Common myeloid progenitor, CD34-positive (primary cell): Measurements from ENCODE around the gene TNIK.

Source experiments
- CTCF ChIA-PET: fragments of 350-600 bp; sonication (Branson Sonifier 250); formaldehyde crosslinking; loops from one replicate; lab custom pipeline; 2021; ENCODE audit warnings: antibody characterized with exemption; lab: Charles Lee
- POLR2A ChIA-PET: fragments of 350-600 bp; sonication (Branson Sonifier 250); formaldehyde crosslinking; loops from one replicate; lab custom pipeline; 2021; ENCODE audit warnings: antibody characterized with exemption; lab: Charles Lee
- DNase-seq, 3 donors: peaks; one replicate each; pipeline versions ENCODE4 v3.0.0 to v3.0.0-alpha.2; 2013
- H3K27ac ChIP-seq, 2 experiments: 1 replicate in 1 of 2; 2 replicates in 1 of 2; pipeline ENCODE4 v1.7.0; 2013; ENCODE audit warnings: inconsistent platforms in 2 of 2, low read length in 2 of 2, mild to moderate bottlenecking in 2 of 2, low read depth in 1 of 2, moderate library complexity in 1 of 2; ENCODE audit not compliant: severe bottlenecking in 2 of 2, insufficient read depth in 1 of 2, poor library complexity in 1 of 2
- H3K27me3 ChIP-seq, 5 experiments: replicated peaks in 2 of 5; 1 replicate in 3 of 5; 2 replicates in 2 of 5; pipeline versions ENCODE4 v1.6.1 to v1.7.0; 2013; ENCODE audit warnings: low read length in 4 of 5, mild to moderate bottlenecking in 2 of 5, moderate library complexity in 2 of 5, inconsistent platforms in 1 of 5; ENCODE audit not compliant: insufficient read depth in 5 of 5, control insufficient read depth in 4 of 5
- H3K36me3 ChIP-seq, 4 experiments: 1 replicate in 2 of 4; 2 replicates in 2 of 4; pipeline versions ENCODE4 v1.6.1 to v1.7.0; 2013; ENCODE audit warnings: low read length in 3 of 4, control low read depth in 1 of 4, mild to moderate bottlenecking in 1 of 4; ENCODE audit not compliant: control insufficient read depth in 4 of 4, insufficient read depth in 4 of 4
- H3K4me1 ChIP-seq, 4 experiments: 1 replicate in 3 of 4; 2 replicates in 1 of 4; pipeline versions ENCODE4 v1.6.1 to v1.7.1; 2013; ENCODE audit warnings: low read length in 3 of 4, mild to moderate bottlenecking in 3 of 4, control low read depth in 1 of 4, inconsistent platforms in 1 of 4, moderate library complexity in 1 of 4; ENCODE audit not compliant: control insufficient read depth in 4 of 4, insufficient read depth in 4 of 4; ENCODE audit errors: control extremely low read depth in 1 of 4
- H3K4me3 ChIP-seq, 7 experiments: 1 replicate in 4 of 7; 2 replicates in 3 of 7; pipeline versions ENCODE4 v1.5.1 to v1.7.0; 2013; ENCODE audit warnings: mild to moderate bottlenecking in 7 of 7, low read length in 6 of 7, moderate library complexity in 6 of 7, inconsistent platforms in 2 of 7, low read depth in 2 of 7, control low read depth in 1 of 7; ENCODE audit not compliant: insufficient read depth in 4 of 7, control insufficient read depth in 1 of 7; ENCODE audit errors: extremely low read depth in 1 of 7
- H3K9me3 ChIP-seq, 5 experiments: 1 replicate in 4 of 5; 2 replicates in 1 of 5; pipeline versions ENCODE4 v1.6.1 to v1.7.1; 2013; ENCODE audit warnings: low read length in 4 of 5, mild to moderate bottlenecking in 2 of 5, inconsistent platforms in 1 of 5, low read depth in 1 of 5, moderate library complexity in 1 of 5; ENCODE audit not compliant: control insufficient read depth in 4 of 5, insufficient read depth in 2 of 5; ENCODE audit errors: control extremely low read depth in 1 of 5
- WGBS: methylation state at CpG from one replicate; pipeline ENCODE4 v1.1.5; 2013; ENCODE audit not compliant: insufficient coverage; 5-methylcytosine and 5-hydroxymethylcytosine counted together

The TNIK gene

GRCh38 chr3:171230865-171231264 is 229.3 kb downstream of the TNIK start:
- no peak for DNase-seq
- H3K4me3 ChIP-seq: no peak overlapping the region
- 100% methylated on average over 1 of the region's 4 CpGs for WGBS
- no peak overlapping the region for H3K27ac ChIP-seq
- H3K4me1 ChIP-seq: peaks cover 0 to 6% (median 2%) of the 10 kb centered on the region in 4 experiments
- ChIA-PET CTCF (interaction anchor here (1.6 kb wide), 1 partner anchor 9 kb away, joined by 4 read pairs; no protein-coding TSS in a partner anchor), POLR2A (no interaction called here)
- peaks cover 0 to 15% (median 7%) of the 10 kb centered on the region in 4 experiments for H3K36me3 ChIP-seq
- no peaks in the 10 kb centered on the region for H3K27me3 ChIP-seq
- H3K9me3 ChIP-seq: peaks cover 0 to 5% (median 2%) of the 10 kb centered on the region in 5 experiments

- ChIA-PET POLR2A (interaction anchor here (0.6 kb wide), 1 partner anchor 164 kb away, joined by 4 read pairs; no protein-coding TSS in a partner anchor), CTCF (no interaction called here)
- DNase-seq: no peak
- 100% methylated on average over 2 of the region's 2 CpGs for WGBS
- Histone ChIP-seq H3K4me1 (peaks cover 0 to 6% (median 2%) of the 10 kb centered on the region in 4 experiments), H3K27me3 (no peaks in the 10 kb centered on the region), H3K9me3 (peaks cover 0 to 11% (median 4%) of the 10 kb centered on the region in 5 experiments), H3K27ac (no peak overlapping the region), H3K4me3 (no peak overlapping the region), H3K36me3 (peaks cover 0 to 25% (median 9%) of the 10 kb centered on the region in 4 experiments)
Observed at GRCh38 chr3:171229173-171229572, 231.0 kb downstream of the TNIK start.

DNA sequence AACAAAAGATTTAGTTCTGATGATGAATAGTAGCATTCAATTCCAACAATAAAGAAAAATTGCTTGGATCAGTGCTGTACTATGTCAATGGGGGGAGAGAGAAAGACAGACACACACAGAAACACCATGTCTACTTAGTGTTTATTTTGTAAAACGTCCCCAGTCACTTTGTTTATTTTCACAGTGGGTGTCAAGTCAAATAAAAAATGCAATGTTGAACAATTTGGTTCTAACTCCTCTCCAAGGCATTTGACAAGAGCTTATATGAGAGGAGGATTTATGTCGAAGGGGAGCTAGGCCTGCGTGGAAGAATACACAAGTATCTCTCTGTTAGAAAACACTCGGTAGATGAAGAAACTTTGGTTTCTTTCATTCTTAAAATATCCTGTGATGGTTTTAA is 232.0 kb downstream of the TNIK start:
- DNase-seq: no peak
- Histone ChIP-seq H3K27ac (no peak overlapping the region), H3K27me3 (no peaks in the 10 kb centered on the region), H3K4me1 (peaks cover 0 to 6% (median 2%) of the 10 kb centered on the region in 4 experiments), H3K9me3 (peaks cover 0 to 11% (median 4%) of the 10 kb centered on the region in 5 experiments), H3K36me3 (peaks cover 0 to 25% (median 9%) of the 10 kb centered on the region in 4 experiments), H3K4me3 (no peak overlapping the region)
- CTCF ChIA-PET: no interaction called here
- no CpG with 5 or more reads among the region's 4 CpGs for WGBS
- POLR2A ChIA-PET: no interaction called here

DNA sequence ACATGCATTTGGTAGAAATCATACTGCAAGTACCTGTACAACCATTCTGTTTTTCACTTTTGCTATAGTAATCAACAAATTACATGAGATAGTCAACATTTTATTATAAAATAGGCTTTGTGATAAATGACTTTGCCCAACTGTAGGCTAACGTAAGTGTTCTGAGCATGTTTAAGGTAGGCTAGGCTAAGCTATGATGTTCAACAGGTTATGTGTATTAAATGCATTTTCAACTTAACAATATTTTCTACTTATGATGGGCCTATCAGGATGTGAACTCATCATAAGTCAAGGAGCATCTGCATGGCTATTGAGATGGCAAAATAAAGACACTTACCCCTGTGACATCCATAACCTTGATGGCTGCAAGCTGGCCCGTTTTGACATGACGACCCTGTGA is 232.4 kb downstream of the TNIK start:
- Histone ChIP-seq H3K27me3 (no peaks in the 10 kb centered on the region), H3K36me3 (peaks cover 0 to 25% (median 9%) of the 10 kb centered on the region in 4 experiments), H3K9me3 (peaks cover 0 to 11% (median 4%) of the 10 kb centered on the region in 5 experiments), H3K4me1 (peaks cover 0 to 6% (median 2%) of the 10 kb centered on the region in 4 experiments), H3K4me3 (no peak overlapping the region), H3K27ac (no peak overlapping the region)
- no peak for DNase-seq
- no CpG with 5 or more reads among the region's 3 CpGs for WGBS
- CTCF ChIA-PET: no interaction called here
- POLR2A ChIA-PET: no interaction called here

DNA sequence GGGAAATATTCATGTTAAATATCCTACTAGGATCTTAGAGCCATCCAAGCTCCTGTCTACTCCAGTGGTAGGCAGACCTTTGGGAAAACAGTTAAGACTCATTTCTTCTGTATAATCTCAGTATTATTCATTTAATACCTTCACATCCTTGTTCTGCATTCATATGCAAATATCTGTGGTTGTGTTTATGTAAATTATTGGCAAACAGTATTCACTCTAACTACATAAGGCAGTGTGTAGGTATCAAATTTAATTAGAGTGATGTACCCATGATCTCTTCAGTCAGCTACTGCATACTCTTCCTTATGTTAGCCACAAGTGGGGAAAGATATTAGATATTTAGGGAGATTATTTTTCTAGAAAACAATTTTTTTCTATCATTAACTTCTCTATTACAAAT is 232.8 kb downstream of the TNIK start:
- H3K27ac ChIP-seq: no peak overlapping the region
- POLR2A ChIA-PET: no interaction called here
- CTCF ChIA-PET: no interaction called here
- peaks cover 0 to 6% (median 2%) of the 10 kb centered on the region in 4 experiments for H3K4me1 ChIP-seq
- H3K27me3 ChIP-seq: no peaks in the 10 kb centered on the region
- peaks cover 0 to 25% (median 9%) of the 10 kb centered on the region in 4 experiments for H3K36me3 ChIP-seq
- DNase-seq: no peak
- H3K4me3 ChIP-seq: no peak overlapping the region
- peaks cover 0 to 11% (median 4%) of the 10 kb centered on the region in 5 experiments for H3K9me3 ChIP-seq

DNA sequence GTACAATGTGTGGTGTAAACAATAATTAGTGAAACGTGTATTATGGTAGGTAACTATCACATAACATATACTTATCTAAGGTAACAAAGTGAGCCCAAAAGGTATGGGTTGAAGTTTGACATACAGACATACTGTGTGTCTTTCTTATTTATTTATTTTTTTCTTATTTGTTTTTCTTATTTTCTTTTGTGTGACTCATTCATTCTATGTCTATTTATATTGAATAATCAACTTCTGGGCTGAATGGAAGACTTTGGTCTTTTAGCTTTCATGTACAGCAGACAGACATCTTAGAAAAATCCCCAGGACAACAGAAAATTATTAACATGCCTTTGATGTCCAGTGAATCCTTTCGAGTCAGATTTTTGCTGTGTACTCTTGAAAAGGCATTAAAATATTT is 233.4 kb downstream of the TNIK start:
- H3K27me3 ChIP-seq: no peaks in the 10 kb centered on the region
- H3K36me3 ChIP-seq: peaks cover 0 to 25% (median 9%) of the 10 kb centered on the region in 4 experiments
- DNase-seq: no peak
- no CpG with 5 or more reads among the region's 2 CpGs for WGBS
- POLR2A ChIA-PET: no interaction called here
- no peak overlapping the region for H3K4me3 ChIP-seq
- H3K4me1 ChIP-seq: peaks cover 0 to 6% (median 2%) of the 10 kb centered on the region in 4 experiments
- H3K9me3 ChIP-seq: peaks cover 0 to 11% (median 4%) of the 10 kb centered on the region in 5 experiments
- no peak overlapping the region for H3K27ac ChIP-seq
- CTCF ChIA-PET: no interaction called here

DNA sequence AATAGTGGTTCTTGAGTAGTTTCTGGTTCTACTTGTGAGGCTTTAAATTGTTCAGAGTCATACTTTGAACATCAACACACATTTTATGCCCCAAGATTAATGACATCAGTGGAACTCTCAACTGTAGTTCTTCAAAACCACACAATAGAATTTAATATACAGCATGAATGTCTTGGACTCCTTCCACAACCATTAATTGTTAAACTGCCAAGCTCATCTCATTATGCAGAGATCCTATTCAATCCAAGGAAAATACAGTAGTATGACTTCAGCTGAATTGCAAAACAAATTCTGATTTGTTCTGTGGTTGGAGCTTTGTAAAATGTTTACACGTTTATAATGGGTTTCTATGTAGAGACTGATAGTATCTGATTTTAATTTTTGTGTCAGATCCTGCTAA is 234.5 kb downstream of the TNIK start:
- Histone ChIP-seq H3K9me3 (peaks cover 0 to 11% (median 4%) of the 10 kb centered on the region in 5 experiments), H3K4me3 (no peak overlapping the region), H3K27me3 (no peaks in the 10 kb centered on the region), H3K27ac (no peak overlapping the region), H3K36me3 (peaks cover 0 to 25% (median 9%) of the 10 kb centered on the region in 4 experiments), H3K4me1 (peaks cover 0 to 2% (median under 1%) of the 10 kb centered on the region in 4 experiments)
- CTCF ChIA-PET: interaction anchor here (1.4 kb wide), 1 partner anchor 10 kb away, joined by 3 read pairs; no protein-coding TSS in a partner anchor
- no CpG with 5 or more reads among the region's 1 CpG for WGBS
- no peak for DNase-seq
- POLR2A ChIA-PET: no interaction called here
